ENCODE measurements around the gene NOL7.

Gene NOL7

GRCh38 chr6:13653296-13653695 is 38.2 kb downstream of the NOL7 start:
- Histone ChIP-seq H3K4me1 (no peaks in the 10 kb centered on the region), H3K36me3 (ENCODE audit: control insufficient read depth, insufficient read depth, low read length) (no peaks in the 10 kb centered on the region), H3K9ac (no peak overlapping the region), H3K4me2 (ENCODE audit: low read length) (no peak overlapping the region), H3K27me3 (ENCODE audit: control insufficient read depth, insufficient read depth, low read length) (no peaks in the 10 kb centered on the region), H2AFZ (no peak overlapping the region), H3K9me3 (ENCODE audit: control insufficient read depth, low read length) (no peaks in the 10 kb centered on the region), H3K4me3 (ENCODE audit: low read depth, low read length) (no peak overlapping the region), H3K27ac (no peak overlapping the region), H3K79me2 (peaks cover 5% of the 10 kb centered on the region)
- no peak for TF ChIP-seq CTCF (IDR thresholded peaks at IDR 0.05)

GRCh38 chr6:13654496-13654895 is 39.4 kb downstream of the NOL7 start:
- TF ChIP-seq CTCF (IDR thresholded peaks at IDR 0.05): no peak
- Histone ChIP-seq H2AFZ (no peak overlapping the region), H3K36me3 (ENCODE audit: control insufficient read depth, insufficient read depth, low read length) (no peaks in the 10 kb centered on the region), H3K4me3 (ENCODE audit: low read depth, low read length) (no peak overlapping the region), H3K9me3 (ENCODE audit: control insufficient read depth, low read length) (no peaks in the 10 kb centered on the region), H3K27ac (no peak overlapping the region), H3K4me2 (ENCODE audit: low read length) (no peak overlapping the region), H3K27me3 (ENCODE audit: control insufficient read depth, insufficient read depth, low read length) (no peaks in the 10 kb centered on the region), H3K9ac (no peak overlapping the region), H3K79me2 (peaks cover 5% of the 10 kb centered on the region), H3K4me1 (no peaks in the 10 kb centered on the region)

GRCh38 chr6:13655700-13656099 is 40.6 kb downstream of the NOL7 start:
- no peak overlapping the region for H2AFZ ChIP-seq
- TF ChIP-seq CTCF (IDR thresholded peaks at IDR 0.05): no peak
- no peaks in the 10 kb centered on the region for H3K4me1 ChIP-seq
- no peaks in the 10 kb centered on the region for H3K9me3 ChIP-seq (ENCODE audit: control insufficient read depth, low read length)
- H3K9ac ChIP-seq: no peak overlapping the region
- no peak overlapping the region for H3K4me3 ChIP-seq (ENCODE audit: low read depth, low read length)
- no peaks in the 10 kb centered on the region for H3K27me3 ChIP-seq (ENCODE audit: control insufficient read depth, insufficient read depth, low read length)
- no peak overlapping the region for H3K4me2 ChIP-seq (ENCODE audit: low read length)
- H3K79me2 ChIP-seq: peaks cover 9% of the 10 kb centered on the region
- H3K36me3 ChIP-seq (ENCODE audit: control insufficient read depth, insufficient read depth, low read length): no peaks in the 10 kb centered on the region
- no peak overlapping the region for H3K27ac ChIP-seq

- Histone ChIP-seq H3K27ac (no peak overlapping the region), H2AFZ (no peak overlapping the region), H3K4me1 (no peaks in the 10 kb centered on the region), H3K27me3 (ENCODE audit: control insufficient read depth, insufficient read depth, low read length) (no peaks in the 10 kb centered on the region), H3K79me2 (peaks cover 9% of the 10 kb centered on the region), H3K36me3 (ENCODE audit: control insufficient read depth, insufficient read depth, low read length) (no peaks in the 10 kb centered on the region), H3K4me2 (ENCODE audit: low read length) (no peak overlapping the region), H3K4me3 (ENCODE audit: low read depth, low read length) (no peak overlapping the region), H3K9ac (no peak overlapping the region), H3K9me3 (ENCODE audit: control insufficient read depth, low read length) (no peaks in the 10 kb centered on the region)
- TF ChIP-seq CTCF (IDR thresholded peaks at IDR 0.05): no peak
Measured at GRCh38 chr6:13660273-13660672, 45.1 kb downstream of the NOL7 start.

GRCh38 chr6:13660893-13661292 is 45.8 kb downstream of the NOL7 start:
- Histone ChIP-seq H3K27me3 (ENCODE audit: control insufficient read depth, insufficient read depth, low read length) (no peaks in the 10 kb centered on the region), H3K9me3 (ENCODE audit: control insufficient read depth, low read length) (no peaks in the 10 kb centered on the region), H3K27ac (no peak overlapping the region), H3K9ac (no peak overlapping the region), H3K4me3 (ENCODE audit: low read depth, low read length) (no peak overlapping the region), H3K36me3 (ENCODE audit: control insufficient read depth, insufficient read depth, low read length) (no peaks in the 10 kb centered on the region), H3K79me2 (peaks cover 11% of the 10 kb centered on the region), H3K4me1 (no peaks in the 10 kb centered on the region), H2AFZ (no peak overlapping the region), H3K4me2 (ENCODE audit: low read length) (no peak overlapping the region)
- TF ChIP-seq CTCF (IDR thresholded peaks at IDR 0.05): no peak

All from parathyroid adenoma (tissue), 2 donors.